CD4-positive, alpha-beta T cell (primary cell): ENCODE measurements around the gene MYL10. TPM values are rescaled to one million over a fixed set of nuclear protein-coding genes. Genes with fewer than 3 reads are reported as not detected.

Experiments
- ATAC-seq: fragments of 200-7000 bp; cut with Tn5 transposase; one replicate; pipeline ENCODE4 v1.10.0; 2022; ENCODE audit warnings: mild to moderate bottlenecking; ENCODE audit not compliant: poor library complexity
- CTCF ChIA-PET: fragments of 350-600 bp; sonication (Branson Sonifier 250); formaldehyde crosslinking; loops from one replicate; lab custom pipeline; 2021; ENCODE audit warnings: antibody characterized with exemption, inconsistent platforms; lab: Charles Lee
- POLR2A ChIA-PET: fragments of 350-600 bp; sonication (Branson Sonifier 250); formaldehyde crosslinking; loops from one replicate; lab custom pipeline; 2021; ENCODE audit warnings: antibody characterized with exemption, inconsistent platforms; lab: Charles Lee
- DNase-seq, 14 experiments: peaks; one replicate each; pipeline ENCODE4 v3.0.0-alpha.2; 2013 to 2020; ENCODE audit warnings: mixed read lengths in 2 of 14
- H3K27ac ChIP-seq, 2 donors: one replicate each; pipeline versions ENCODE4 v1.5.1 to v1.7.0; 2013; ENCODE audit warnings: low read length in 2 of 2, low read depth in 1 of 2, mild to moderate bottlenecking in 1 of 2
- H3K27me3 ChIP-seq, 2 experiments: 1 replicate in 1 of 2; 2 replicates in 1 of 2; pipeline versions ENCODE4 v1.6.1 to v1.7.0; 2013; ENCODE audit warnings: low read length in 2 of 2, control low read depth in 1 of 2, mild to moderate bottlenecking in 1 of 2, moderate library complexity in 1 of 2; ENCODE audit not compliant: insufficient read depth in 2 of 2, control insufficient read depth in 1 of 2
- H3K36me3 ChIP-seq: one replicate; pipeline ENCODE4 v1.6.1; 2013; ENCODE audit warnings: low read length, control low read depth; ENCODE audit not compliant: insufficient read depth
- H3K4me1 ChIP-seq: one replicate; pipeline ENCODE4 v1.6.1; 2013; ENCODE audit warnings: low read length, control low read depth; ENCODE audit not compliant: insufficient read depth
- H3K4me3 ChIP-seq: one replicate; pipeline ENCODE4 v1.5.1; 2013; ENCODE audit warnings: mild to moderate bottlenecking, low read length, moderate library complexity
- H3K9me3 ChIP-seq, 2 experiments: 1 replicate in 1 of 2; 2 replicates in 1 of 2; pipeline versions ENCODE4 v1.6.1 to v1.7.0; 2013; ENCODE audit warnings: low read length in 2 of 2, mild to moderate bottlenecking in 2 of 2, control low read depth in 1 of 2, moderate library complexity in 1 of 2; ENCODE audit not compliant: control insufficient read depth in 1 of 2, insufficient read depth in 1 of 2
- H3K27ac Mint-ChIP-seq: one replicate; pipeline ENCODE4 v1.8.0; 2020; ENCODE audit warnings: mixed read lengths
- H3K27me3 Mint-ChIP-seq: one replicate; pipeline ENCODE4 v1.8.0; 2021; ENCODE audit warnings: mixed read lengths
- H3K36me3 Mint-ChIP-seq: one replicate; pipeline ENCODE4 v1.8.0; 2021; ENCODE audit warnings: low read depth, mixed read lengths
- H3K4me1 Mint-ChIP-seq: one replicate; pipeline ENCODE4 v1.8.0; 2021; ENCODE audit warnings: low read depth, mixed read lengths
- H3K4me3 Mint-ChIP-seq: one replicate; pipeline ENCODE4 v1.8.0; 2020; ENCODE audit warnings: mild to moderate bottlenecking, mixed read lengths
- H3K9me3 Mint-ChIP-seq: one replicate; pipeline ENCODE4 v1.8.0; 2020; ENCODE audit warnings: mixed read lengths
- intact Hi-C, 2 experiments: fragments of 100-400 bp; cut with DNase I in 1 of 2; cut with micrococcal nuclease in 1 of 2; formaldehyde crosslinking; loops; one replicate each; pipeline versions ENCODE4 v1.15.1 to v1.9.0; 2023 to 2025; cut with DNase I, micrococcal nuclease
- total RNA-seq, 174 experiments: library from RNA in 2 of 174; stranded (reverse) in 2 of 174; gene quantifications; one replicate each; pipeline ENCODE4 v1.2.3 and lab custom pipeline; 2021 to 2026
- TF ChIP-seq, protein P1 (sequence below): fragments of 200-600 bp; IDR thresholded peaks from one replicate; pipeline ENCODE4 v1.8.0; 2022; ENCODE audit warnings: antibody characterized with exemption, mild to moderate bottlenecking

MYL10 gene
- total RNA-seq, 2 experiments from 2014 or later = not detected

DNA sequence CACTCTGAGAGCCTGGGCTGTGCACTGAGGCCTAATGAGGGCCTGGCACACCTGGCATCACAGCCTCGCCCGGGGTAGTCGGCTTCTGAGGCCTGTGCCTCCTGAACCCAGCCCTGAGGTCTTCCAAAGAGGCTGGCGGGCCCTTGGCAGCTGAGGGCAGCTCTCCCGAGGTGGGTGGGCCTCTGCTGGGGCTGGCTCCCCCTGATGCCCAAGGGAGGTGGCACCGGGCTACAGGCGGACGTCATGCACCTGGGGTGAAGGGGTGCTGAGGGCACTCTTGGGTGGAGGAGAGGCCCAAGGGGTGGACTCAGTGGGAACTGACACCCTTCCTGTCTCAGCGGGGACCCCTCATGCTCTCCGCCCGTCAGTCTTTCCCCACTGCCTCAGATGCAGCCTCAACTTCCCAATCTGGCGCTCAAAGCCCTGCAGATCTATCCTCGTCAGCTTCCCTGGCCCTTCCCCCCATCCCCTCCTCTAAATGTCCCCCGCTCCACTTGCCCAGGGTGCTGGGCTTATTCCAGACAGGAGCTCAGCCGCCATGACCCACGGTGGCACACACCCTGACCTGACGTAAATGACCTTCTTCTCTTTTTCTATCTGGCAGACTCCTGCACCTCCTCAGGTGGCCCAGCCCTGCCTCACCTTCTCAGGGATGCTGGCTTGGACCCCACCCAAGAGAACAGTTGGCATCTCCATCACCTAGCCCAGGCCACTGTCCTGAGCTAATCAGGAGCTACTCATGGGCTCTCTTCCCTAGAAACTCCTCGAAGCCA is 38.2 kb downstream of the MYL10 start:
- Histone ChIP-seq H3K27me3 (no peaks in the 10 kb centered on the region), H3K36me3 (no peaks in the 10 kb centered on the region), H3K27ac (no peak overlapping the region), H3K4me3 (no peak overlapping the region), H3K9me3 (no peaks in the 10 kb centered on the region), H3K4me1 (no peaks in the 10 kb centered on the region)
- ChIA-PET CTCF (no interaction called here), POLR2A (no interaction called here)
- H3K27ac Mint-ChIP-seq = no peak overlapping the region
- ATAC-seq (no peak), DNase-seq (no peak)
- no peaks in the 10 kb centered on the region for H3K4me1 Mint-ChIP-seq
- H3K36me3 Mint-ChIP-seq = no peaks in the 10 kb centered on the region
- intact Hi-C loops = no loop called here
- H3K4me3 Mint-ChIP-seq = no peak overlapping the region
- TF ChIP-seq, protein P1, sequence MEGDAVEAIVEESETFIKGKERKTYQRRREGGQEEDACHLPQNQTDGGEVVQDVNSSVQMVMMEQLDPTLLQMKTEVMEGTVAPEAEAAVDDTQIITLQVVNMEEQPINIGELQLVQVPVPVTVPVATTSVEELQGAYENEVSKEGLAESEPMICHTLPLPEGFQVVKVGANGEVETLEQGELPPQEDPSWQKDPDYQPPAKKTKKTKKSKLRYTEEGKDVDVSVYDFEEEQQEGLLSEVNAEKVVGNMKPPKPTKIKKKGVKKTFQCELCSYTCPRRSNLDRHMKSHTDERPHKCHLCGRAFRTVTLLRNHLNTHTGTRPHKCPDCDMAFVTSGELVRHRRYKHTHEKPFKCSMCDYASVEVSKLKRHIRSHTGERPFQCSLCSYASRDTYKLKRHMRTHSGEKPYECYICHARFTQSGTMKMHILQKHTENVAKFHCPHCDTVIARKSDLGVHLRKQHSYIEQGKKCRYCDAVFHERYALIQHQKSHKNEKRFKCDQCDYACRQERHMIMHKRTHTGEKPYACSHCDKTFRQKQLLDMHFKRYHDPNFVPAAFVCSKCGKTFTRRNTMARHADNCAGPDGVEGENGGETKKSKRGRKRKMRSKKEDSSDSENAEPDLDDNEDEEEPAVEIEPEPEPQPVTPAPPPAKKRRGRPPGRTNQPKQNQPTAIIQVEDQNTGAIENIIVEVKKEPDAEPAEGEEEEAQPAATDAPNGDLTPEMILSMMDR = no peak
- no peaks in the 10 kb centered on the region for H3K9me3 Mint-ChIP-seq
- H3K27me3 Mint-ChIP-seq = no peaks in the 10 kb centered on the region

DNA sequence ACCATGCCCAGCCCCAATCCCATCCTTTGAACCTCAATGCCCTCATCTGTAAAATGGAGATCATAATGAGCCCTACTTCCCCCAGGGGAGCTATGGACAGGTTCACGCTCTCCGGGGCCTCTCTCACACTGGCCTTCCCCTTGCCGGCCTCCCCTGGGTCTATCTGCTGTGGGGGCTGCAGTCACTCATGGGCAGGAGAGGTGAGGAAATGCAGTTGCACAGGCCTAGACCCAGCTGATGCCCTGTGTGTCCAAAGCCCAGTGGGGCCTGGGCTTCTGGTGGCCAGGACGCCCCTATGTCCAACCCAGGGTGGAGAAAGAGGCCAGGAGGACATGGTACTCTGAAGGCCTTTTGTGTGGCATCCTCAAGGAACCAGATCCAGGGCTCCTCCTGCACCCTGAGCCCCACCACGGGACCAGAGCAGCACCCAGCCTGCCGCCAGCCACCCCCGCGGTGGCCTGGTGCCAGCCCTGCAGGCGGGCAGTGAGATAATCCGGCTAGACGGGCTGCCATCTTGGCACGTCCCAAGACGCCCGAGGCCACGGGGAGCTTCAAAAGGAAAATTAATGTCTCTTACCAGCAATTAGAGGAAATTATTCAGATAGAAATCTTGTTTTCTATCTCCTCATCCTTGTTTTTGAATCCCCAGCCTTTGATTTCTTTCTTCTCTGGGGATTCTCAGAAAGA is 39.0 kb downstream of the MYL10 start:
- no peaks in the 10 kb centered on the region for H3K4me1 ChIP-seq
- TF ChIP-seq, protein P1 = no peak
- CTCF ChIA-PET = no interaction called here
- no peak for DNase-seq
- ATAC-seq = no peak
- Mint-ChIP-seq H3K36me3 (no peaks in the 10 kb centered on the region), H3K27ac (no peak overlapping the region), H3K4me3 (no peak overlapping the region), H3K27me3 (no peaks in the 10 kb centered on the region), H3K9me3 (no peaks in the 10 kb centered on the region), H3K4me1 (no peaks in the 10 kb centered on the region)
- H3K27ac ChIP-seq = no peak overlapping the region
- no peaks in the 10 kb centered on the region for H3K9me3 ChIP-seq
- no peaks in the 10 kb centered on the region for H3K27me3 ChIP-seq
- POLR2A ChIA-PET = no interaction called here
- H3K36me3 ChIP-seq = no peaks in the 10 kb centered on the region
- H3K4me3 ChIP-seq = no peak overlapping the region
- intact Hi-C loops = no loop called here

DNA sequence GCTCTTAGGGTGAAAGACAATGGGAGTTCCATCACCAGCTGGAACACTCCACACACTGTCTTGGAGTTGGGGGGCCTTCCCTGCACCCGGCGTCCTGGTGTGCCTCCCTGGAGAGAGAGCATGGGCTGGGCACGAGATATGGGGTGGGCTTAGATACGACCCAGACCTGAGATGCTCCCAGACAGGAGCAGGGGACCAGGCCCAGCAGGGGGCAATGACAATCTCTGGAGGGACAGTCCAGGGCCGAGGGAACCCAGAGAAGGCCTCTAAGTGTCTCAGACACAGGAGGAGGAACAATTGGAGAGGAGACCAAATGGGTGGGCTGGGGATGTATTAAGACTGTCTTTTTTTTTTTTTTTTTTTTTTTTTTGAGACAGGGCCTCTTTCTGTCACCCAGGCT is 40.0 kb downstream of the MYL10 start:
- Mint-ChIP-seq H3K4me3 (no peak overlapping the region), H3K4me1 (no peaks in the 10 kb centered on the region), H3K9me3 (no peaks in the 10 kb centered on the region), H3K27ac (no peak overlapping the region), H3K36me3 (no peaks in the 10 kb centered on the region), H3K27me3 (no peaks in the 10 kb centered on the region)
- Histone ChIP-seq H3K9me3 (no peaks in the 10 kb centered on the region), H3K27ac (no peak overlapping the region), H3K27me3 (no peaks in the 10 kb centered on the region), H3K4me3 (no peak overlapping the region), H3K4me1 (no peaks in the 10 kb centered on the region), H3K36me3 (no peaks in the 10 kb centered on the region)
- DNase-seq = no peak
- CTCF ChIA-PET = no interaction called here
- intact Hi-C loops = no loop called here
- POLR2A ChIA-PET = no interaction called here
- ATAC-seq = no peak
- TF ChIP-seq, protein P1 = no peak
